GOT3 (cell line): ENCODE measurements around the gene ZP1.

ENCODE experiments used
- DNase-seq: peaks from one replicate; lab custom pipeline; 2025; ENCODE audit warnings: mixed read lengths; lab: John Stamatoyannopoulos, UW

The ZP1 gene

DNA sequence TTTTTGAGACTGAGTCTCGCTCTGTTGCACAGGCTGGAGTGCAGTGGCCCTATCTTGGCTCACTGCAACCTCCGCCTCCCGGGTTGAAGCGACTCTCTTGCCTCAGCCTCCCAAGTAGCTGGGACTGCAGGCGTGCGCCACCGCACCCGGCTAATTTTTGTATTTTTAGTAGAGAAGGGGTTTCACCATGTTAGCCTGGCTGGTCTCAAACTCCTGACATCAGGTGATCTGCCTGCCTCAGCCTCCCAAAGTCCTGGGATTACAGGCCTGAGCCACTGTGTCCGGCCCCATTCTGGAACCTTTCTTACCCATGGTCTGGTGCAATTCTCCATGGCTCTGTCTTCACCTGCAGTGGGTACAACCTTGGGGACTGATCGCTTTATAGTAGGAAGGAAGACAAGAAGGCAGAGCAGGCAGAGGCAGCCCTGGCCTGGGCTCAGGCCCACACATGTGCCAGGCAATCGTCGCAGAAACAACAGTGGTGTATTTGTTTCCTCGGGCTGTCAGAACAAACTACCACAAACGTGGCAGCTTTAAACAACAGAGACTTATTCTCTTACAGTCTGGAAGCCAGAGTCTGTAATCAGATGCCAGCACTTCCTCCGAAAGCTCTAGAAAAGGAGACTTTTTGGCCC is 7.6 kb upstream of the ZP1 start:
- no peak for DNase-seq

DNA sequence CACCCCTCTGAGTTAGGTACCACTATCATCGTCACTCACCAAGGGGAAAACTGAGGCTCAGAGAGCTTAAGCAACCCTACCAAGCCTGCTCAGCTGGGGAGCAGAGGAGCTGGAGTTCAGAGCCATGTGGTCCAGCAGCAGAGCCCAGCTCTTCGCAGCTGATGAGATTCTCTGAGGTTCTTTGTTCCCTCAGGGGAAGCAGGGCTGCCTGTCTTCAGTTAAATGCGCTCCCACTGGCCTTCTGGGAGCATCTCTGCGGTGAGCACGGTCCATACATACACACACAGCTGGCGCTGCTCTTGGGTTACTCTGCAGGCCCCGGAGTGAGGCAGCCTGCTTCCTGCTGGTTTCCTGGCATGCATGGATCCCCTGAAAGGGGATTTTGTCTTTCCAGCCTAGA is 6.4 kb upstream of the ZP1 start:
- no peak for DNase-seq

DNA sequence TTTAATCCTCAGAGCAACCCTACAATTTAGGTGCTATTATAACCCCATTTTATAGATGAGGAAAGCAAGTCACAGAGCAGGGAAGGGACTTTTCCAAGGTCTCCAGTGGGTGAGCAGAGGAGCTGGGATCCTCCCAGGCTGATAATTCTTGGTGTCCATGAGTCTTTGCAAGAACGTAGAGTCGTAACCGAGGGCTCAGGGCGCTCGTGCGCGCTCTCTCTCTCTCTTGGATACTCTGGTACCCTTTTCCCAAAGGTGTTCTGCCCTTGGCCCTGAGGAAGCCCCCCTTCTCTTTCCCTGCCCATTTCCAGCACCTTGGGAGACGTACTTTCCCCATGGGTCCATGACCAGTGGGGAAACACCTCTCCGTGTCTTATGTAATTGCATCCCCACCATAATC is 5.2 kb upstream of the ZP1 start:
- DNase-seq: no peak

DNA sequence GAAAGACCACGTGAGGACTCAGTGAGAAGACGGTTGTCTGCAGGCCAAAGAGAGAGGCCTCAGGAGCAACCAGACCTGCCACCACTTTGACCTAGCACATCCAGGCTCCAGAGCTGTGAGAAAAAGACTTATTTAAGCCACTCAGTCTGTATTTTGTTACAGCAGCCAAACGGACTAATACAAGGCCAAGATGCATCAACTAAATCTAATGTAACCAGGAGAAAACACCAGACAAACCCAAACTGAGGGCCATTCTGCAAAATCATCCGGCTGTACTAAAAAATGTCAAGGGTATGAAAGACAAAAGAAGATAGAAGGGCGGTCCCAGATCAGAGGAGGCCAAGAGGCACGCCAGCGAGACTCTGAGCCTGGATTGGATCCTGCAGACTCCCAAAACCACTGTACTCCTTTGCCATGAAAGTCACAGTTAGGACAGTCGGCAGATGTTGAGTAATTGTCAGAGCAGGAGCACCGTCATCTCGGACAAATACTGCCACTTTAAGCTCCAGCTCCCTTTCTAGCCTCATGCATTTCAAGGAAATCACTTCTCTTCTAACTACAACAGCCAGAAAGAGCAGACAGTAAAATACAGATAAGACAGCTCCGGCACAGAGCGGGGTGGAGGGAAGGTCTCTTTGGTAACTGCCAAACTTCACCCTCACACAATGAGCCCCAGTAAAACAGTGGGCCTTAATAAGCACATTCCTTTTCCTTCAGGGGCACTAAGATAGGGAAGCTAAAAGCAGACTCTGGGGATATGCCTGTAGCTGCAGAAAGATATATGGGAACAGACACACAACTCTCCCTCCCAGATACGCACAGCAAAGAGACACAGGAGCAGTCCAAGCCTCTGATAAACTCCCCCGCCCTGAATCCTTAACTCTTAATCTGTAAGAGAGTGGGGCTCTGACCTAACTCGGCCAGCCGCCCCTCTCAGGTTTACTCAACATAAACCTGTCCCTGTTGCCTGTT is 3.5 kb upstream of the ZP1 start:
- no peak for DNase-seq

DNA sequence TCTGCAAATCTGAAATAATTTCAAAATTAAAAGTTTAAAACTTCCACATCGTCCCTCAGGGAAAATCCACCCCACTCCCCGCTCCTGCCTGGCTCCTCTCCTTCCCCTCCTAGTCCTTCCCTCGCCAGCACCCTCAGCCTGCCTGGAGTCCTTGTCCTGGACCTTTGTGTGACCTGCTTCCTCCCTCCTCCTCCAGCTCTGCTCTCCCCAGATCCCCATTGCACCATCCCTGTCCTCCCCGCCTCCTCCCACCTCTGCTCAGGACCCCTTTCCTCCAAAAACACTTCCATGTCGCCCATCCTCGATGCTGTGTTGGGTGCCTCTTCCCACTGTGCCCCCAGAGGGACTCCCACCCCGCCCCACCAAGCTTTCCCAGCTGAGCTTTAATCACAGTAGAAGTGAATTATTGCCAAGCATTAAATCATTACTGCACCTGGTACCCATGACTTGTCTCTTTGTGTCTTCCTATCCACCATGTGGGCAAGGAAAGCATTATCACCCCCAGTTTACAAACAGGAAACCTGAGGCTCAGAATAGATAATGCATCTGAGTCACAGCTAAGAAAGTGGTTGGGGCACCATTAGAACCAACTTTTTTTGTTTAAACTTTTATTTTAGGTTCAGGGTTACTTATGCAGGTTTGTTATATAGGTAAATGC is 2.4 kb upstream of the ZP1 start:
- DNase-seq: no peak

DNA sequence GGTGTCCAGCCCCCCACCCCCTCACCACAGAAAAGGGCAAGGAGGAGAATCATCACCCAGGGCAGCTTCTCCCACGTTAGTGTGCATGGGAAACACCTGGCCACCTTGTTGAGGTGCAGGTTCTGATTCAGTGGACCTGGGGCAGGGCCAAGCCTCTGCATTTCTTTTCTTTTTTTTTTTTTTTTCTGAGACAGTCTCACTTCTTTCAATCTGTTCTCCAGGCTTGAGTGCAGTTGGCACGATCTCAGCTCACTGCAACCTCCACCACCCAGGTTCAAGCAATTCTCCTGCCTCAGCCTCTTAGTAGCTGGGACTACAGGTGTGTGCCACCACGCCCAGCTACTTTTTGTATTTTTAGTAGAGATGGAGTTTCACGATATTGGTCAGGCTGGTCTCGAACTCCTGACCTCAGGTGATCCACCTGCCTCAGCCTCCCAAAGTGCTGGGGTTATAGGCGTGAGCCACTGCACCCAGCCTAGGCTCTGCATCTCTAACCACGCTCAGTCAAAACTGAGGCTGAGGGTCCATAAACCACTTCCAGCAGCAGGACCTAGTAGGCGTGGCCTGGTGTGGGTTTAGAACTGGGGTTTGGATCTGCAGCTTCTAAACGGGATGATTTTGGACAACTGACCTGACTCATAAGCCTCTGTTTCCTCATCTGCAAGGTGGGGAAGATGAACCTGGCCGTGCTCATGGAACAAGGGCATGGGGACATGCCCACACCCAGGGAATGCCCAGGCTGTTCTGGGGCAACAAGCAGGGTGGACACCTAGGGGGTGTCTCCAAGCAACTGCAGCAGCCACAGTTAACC is 734 bp downstream of the ZP1 start:
- DNase-seq: no peak

DNA sequence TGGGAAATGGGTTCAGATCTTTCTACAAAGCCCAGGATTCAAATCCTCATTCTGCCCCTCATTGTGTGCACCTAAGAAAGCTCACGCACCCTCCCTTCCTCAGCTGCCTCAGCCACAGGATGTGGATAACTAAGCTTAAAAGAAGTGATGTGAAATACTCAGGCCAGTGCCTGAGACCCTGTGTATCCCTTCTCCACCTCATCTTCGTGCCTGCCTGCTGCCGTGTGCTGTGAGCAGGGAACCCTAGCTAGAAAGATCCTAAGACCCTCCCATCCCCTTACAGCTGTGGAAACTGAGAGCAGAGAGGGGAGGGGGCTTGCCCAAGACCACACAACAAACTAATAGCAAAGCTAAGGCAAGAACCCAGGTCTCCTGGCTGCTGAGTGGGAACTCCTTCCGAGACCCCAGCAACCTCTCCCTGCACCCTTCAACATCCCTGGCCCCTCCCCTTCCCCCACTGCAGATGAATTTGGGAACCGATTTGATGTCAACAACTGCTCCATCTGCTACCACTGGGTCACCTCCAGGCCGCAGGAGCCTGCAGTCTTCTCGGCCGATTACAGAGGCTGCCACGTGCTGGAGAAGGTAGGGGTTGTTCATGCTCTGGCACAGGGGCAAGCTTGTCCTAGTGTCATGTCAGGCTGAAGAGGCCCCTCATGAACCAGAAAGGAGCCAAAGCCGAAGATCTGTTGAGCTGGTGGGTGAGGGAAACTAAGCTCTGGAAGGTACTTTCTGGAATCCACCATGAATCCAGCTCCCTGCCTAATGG is 1.5 kb downstream of the ZP1 start:
- DNase-seq: no peak

DNA sequence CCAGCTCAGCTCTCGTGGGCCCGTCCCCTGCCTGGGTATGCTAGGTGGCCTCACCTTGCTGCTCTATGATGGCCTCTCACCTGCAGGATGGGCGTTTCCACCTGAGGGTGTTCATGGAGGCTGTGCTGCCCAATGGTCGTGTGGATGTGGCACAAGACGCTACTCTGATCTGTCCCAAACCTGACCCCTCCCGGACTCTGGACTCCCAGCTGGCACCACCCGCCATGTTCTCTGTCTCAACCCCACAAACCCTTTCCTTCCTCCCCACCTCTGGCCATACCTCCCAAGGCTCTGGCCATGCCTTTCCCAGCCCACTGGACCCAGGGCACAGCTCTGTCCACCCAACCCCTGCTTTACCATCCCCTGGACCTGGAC is 2.1 kb downstream of the ZP1 start:
- no peak for DNase-seq

DNA sequence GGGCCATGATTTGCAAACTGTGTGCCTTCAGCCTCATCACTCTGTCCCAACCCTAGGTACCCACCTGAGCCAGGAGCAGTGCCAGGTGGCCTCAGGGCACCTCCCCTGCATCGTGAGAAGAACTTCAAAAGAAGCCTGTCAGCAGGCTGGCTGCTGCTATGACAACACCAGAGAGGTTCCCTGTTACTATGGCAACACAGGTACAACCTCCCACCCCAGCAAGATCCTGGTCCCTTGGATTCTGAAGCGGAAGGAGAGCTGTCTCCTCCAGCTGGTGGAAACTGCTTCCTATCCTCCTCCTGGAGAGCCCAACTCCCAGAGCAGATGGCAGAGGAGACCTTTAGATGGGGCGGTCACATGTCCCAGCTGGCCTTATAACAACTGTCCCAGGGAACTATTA is 2.9 kb downstream of the ZP1 start:
- DNase-seq: no peak

DNA sequence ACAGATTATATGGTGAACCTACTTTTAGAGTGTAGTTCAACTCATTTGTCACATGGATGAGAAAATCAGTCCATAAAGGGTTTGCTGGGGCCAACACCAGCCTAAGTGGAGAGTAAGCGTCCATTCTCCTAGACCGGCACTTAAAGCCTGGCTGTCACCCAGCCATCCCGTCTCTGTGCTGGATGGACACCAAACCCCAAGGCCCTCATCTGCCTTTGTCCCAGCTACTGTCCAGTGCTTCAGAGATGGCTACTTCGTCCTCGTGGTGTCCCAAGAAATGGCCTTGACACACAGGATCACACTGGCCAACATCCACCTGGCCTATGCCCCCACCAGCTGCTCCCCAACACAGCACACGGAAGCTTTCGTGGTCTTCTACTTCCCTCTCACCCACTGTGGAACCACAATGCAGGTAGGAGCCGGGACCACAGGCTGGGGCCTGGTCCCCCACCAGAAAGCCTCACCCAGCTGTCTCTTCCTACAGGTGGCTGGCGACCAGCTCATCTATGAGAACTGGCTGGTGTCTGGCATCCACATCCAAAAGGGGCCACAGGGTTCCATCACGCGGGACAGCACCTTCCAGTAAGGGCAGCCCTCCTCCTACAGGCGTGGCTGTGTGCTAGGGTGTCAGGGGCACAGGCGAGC is 3.5 kb downstream of the ZP1 start:
- no peak for DNase-seq

DNA sequence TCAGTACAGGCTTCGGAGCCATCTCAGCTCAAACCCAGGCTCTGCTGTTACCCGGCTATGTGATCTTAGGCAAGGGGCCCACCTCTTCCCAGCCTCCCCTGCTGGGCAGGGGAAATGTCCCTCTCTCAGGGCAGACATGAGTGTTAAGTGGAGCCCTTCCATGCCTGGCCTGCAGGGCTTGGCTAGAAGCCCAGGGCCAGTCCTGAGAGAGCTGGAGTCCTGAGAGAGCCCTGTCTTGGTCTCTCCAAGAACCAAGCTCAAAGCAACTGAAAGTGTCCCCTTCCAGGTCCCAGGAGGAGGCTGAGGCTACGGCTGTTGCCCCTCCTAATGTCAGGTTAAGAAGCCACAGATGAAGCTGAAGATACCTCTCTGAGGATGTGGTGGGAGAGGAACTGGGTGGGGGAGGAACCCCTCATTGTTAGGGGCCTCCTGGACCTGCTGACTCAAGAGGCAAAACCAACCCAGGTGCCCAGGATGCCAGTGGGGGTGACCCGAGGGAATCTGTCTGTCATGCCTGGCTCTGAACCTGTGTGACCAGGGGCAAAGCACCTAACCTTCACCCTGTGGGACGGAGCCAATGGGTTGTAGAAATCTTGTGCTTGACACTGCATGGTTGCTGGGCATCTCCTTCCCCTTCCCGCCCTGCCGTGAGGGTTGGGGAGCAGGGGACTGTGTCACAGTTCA is 4.2 kb downstream of the ZP1 start:
- DNase-seq: no peak

DNA sequence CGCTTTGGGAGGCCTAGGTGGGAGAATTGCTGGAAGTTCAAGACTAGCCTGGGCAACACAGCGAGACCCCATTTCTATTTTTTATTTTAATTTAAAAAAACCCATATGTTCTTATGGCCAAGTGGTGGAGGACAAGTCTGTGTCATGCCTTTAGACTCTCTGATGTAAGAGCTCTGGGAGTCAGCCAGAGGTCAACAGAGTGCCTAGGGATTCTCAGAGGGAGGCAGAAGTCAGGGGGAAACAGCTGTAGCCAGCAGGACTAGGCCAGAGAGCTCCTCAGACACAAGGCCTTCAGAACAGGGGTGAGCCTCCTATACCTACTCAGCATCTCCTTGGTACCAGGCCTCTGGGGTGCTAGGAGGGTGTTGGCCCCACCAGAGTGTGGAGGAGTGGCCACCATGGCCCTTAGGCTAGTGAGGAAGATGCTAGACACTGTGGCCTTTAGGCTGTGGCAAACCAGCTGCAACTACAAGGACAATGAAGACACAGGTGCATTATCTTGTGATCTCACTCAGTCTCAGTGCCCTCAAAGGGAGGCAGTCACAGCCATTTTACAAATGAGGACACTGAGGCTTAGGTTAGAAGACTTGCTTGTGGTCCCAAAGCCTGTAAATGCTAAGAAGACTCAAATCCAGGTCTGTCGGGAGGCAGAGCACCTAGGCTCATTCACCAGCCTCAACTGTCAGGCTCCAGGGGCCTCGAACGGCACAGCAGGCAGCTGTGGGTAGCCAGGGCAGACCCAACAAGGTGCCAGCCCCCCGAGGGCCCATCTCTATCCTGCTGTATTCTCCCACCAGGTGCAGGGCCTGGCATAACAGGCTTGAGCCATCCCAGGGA is 5.0 kb downstream of the ZP1 start:
- DNase-seq: no peak

DNA sequence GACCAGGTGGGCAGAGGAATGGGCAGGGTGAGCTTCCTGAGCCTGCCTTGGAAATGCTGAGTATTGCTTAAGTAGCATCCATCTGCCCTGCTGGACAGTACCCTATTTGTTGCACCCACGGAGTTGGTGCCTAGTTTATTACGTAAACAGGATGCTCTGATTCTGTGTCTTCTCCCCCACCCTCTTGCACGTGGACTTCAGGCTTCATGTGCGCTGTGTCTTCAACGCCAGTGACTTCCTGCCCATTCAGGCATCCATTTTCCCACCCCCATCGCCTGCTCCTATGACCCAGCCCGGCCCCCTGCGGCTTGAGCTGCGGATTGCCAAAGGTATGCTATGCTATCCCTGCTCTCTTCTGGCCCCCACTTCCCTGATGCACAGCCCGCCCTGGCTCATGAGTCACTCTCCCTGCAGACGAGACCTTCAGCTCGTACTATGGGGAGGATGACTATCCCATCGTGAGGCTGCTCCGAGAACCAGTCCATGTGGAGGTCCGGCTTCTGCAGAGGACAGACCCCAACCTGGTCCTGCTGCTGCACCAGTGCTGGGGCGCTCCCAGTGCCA is 5.7 kb downstream of the ZP1 start:
- no peak for DNase-seq

DNA sequence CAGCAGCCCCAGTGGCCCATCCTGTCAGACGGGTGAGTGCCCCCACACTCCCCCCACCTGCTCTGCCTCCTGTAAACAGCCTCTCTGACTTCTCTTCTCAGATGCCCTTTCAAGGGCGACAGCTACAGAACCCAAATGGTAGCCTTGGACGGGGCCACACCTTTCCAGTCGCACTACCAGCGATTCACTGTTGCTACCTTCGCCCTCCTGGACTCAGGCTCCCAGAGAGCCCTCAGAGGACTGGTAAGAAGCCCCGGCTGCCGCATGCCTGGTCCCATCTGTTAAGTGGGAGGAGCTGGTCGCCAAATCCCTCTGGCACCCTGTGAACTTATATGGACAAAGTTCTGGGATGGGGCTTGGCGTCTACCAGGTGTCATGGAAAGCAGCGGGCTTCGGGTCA is 6.2 kb downstream of the ZP1 start:
- DNase-seq: no peak

DNA sequence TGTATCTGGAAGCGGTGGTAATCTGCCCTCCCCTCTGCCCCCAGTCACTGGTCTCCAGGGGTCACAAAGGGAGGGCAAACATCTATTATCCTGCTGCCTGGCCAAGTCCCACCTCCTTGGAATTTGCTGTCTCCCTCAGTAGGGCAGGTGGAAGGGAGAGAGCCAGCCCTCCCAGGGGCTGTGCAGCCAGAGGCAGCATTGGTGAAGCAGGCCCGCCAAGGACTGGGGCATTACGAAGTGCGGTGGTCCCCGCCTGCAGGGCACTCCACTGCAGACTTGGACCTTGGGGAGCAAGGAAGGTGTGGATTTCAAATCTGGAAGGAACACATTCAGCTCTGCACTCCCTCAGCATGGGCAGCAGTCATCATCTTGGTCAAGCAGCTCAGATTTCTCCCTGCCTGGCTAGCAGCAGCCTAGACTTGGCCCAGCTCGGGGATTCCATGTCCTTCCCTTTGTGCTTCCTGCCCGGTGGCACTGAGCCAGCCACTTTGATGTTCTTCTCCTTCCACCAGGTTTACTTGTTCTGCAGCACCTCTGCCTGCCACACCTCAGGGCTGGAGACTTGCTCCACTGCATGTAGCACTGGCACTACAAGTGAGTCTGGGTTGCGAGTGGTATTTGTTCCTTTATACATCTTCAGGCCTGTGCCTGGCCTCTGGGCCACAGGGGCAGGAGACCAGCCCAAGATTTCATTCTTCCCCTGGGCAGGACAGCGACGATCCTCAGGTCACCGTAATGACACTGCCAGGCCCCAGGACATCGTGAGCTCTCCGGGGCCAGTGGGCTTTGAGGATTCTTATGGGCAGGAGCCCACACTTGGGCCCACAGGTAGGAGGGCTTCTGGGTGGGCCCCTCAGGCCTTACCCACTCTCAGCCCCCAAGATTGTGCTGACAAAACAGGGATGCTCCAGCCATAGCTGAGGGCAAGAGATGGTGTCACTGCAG is 7.4 kb downstream of the ZP1 start:
- no peak for DNase-seq

DNA sequence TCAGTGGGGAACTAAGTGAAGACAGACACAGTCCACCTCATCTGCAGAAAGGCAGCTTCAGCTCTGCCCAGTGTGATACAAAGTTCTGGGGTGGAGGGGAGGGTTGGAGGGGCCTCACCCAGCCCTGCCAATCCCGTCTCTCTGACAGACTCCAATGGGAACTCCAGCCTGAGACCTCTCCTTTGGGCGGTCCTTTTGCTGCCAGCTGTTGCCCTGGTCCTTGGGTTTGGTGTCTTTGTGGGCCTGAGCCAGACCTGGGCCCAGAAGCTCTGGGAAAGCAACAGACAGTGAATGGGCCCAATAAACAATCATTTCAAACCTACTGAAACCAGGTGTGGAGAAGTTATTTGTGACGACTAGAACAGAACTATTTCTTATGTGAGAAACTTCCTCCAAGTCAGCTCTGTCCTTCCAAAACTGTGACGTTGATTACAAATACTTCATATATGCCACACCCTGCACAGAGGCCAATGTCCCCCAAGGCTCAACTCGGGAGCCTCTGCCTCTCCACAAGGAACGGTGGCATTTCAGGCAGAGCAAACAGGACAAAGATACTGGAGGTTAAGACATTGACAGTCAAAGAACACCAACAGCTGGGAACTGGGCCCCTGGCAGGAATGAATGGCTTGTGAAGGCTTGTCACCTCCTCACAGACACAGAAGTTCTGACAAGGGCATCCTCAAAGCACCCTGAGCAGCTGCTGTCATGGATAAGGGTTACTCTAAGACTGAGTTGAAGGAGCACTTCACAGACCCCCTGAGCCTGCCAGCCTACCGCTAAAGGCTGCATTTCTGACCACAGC is 8.2 kb downstream of the ZP1 start:
- no peak for DNase-seq

DNA sequence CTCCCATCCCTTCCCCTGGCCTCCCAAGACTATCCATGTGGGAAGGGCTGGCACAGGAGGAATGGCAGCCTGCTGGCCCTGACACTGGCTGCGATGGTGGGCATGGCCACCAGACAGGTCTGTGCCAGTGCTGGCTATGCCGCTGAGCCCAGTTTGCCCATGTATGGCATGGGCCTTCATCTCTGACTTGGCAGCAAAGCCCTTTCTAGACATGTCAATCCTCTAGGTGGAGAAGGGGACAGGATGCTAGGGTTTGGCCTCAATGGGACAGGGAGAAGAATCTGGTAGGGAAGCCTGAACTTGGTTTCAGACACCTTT is 8.8 kb downstream of the ZP1 start:
- no peak for DNase-seq
